Calu3 (cell line): ENCODE measurements around the gene WIPF3. TPM values are rescaled to one million over a fixed set of nuclear protein-coding genes. Genes with fewer than 3 reads are reported as not detected.

Experiments
- BruUV-seq: library from RNA; stranded (reverse); fragments of 400-500 nt; replicated peaks from 2 replicates; lab custom pipeline; 2021; lab: Mats Ljungman, UMichigan
- CTCF ChIA-PET: fragments of 300-600 bp; sonication (Branson Sonifier 250); formaldehyde crosslinking; loops from one replicate; lab custom pipeline; 2022; ENCODE audit warnings: antibody characterized with exemption; lab: Charles Lee
- DNase-seq: peaks from one replicate; pipeline ENCODE4 v3.0.0; 2022
- H3K27ac Mint-ChIP-seq: one replicate; pipeline ENCODE4 v1.8.0; 2022; ENCODE audit warnings: mixed read lengths; ENCODE audit not compliant: unreplicated experiment
- H3K27me3 Mint-ChIP-seq: one replicate; pipeline ENCODE4 v1.8.0; 2022; ENCODE audit warnings: mixed read lengths; ENCODE audit not compliant: unreplicated experiment
- H3K36me3 Mint-ChIP-seq: one replicate; pipeline ENCODE4 v1.8.0; 2022; ENCODE audit warnings: mild to moderate bottlenecking, moderate library complexity, mixed read lengths; ENCODE audit not compliant: insufficient read depth, unreplicated experiment
- H3K4me1 Mint-ChIP-seq: one replicate; pipeline ENCODE4 v1.8.0; 2022; ENCODE audit warnings: mild to moderate bottlenecking, low read depth, mixed read lengths; ENCODE audit not compliant: unreplicated experiment
- H3K4me3 Mint-ChIP-seq: one replicate; pipeline ENCODE4 v1.8.0; 2022; ENCODE audit warnings: mild to moderate bottlenecking, low read depth, moderate library complexity, mixed read lengths; ENCODE audit not compliant: unreplicated experiment
- H3K9me3 Mint-ChIP-seq: one replicate; pipeline ENCODE4 v1.8.0; 2022; ENCODE audit warnings: low read depth, mixed read lengths; ENCODE audit not compliant: unreplicated experiment
- intact Hi-C: fragments of 100-400 bp; cut with micrococcal nuclease; formaldehyde crosslinking; loops from one replicate; pipeline ENCODE4 v1.10.0; 2022; ENCODE audit not compliant: unreplicated experiment
- total RNA-seq: library from RNA; stranded (reverse); gene quantifications from 2 replicates; pipeline ENCODE4 v1.2.3, GENCODE V29; 2022
- TF ChIP-seq, protein P1 (sequence below): fragments of 200-600 bp; IDR thresholded peaks from one replicate; pipeline ENCODE4 v1.8.0; 2022; ENCODE audit warnings: antibody characterized with exemption; ENCODE audit not compliant: unreplicated experiment

Gene WIPF3
- total RNA-seq, 1 experiment from 2014 or later, result 4.9 TPM

DNA sequence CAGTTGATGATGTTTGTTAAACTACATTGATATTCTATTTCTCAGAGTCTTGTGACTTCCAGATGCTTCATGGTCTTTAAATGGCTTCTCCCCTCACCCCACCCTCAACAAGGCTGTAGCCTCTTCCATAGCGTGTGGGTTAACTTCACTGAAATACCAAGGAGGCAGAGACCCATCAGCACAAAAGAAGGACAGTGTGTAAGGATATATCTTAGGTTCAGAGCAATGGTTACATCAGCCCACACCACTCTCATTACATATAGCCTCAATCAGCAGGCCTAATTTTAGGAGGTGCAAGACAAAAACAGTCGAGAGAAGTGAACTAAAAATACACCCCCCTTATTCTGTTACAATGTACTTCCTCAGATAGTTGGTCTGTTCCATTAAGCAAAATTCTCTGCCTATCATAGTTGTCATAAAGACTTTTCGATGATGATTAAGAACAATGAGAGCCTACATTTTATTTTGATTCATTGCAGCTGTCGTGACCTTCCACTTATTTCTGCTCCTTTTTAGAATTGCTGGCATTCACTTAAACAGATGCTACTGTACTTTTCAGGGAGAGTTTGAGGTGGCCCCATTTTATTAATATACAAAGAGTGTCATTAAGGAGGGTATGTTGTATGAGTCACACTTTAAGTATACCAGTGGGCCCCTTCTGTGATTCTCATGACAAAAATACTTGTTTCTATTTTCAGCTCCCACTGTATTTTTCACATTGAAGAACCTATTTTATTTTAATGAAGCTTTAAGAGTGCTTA, 52.1 kb downstream of the WIPF3 start:
- Mint-ChIP-seq H3K27me3 (peaks cover under 1% of the 10 kb centered on the region), H3K9me3 (no peaks in the 10 kb centered on the region), H3K4me1 (no peaks in the 10 kb centered on the region), H3K36me3 (no peaks in the 10 kb centered on the region), H3K27ac (no peak overlapping the region), H3K4me3 (no peak overlapping the region)
- BruUV-seq, result no TSS peak
- CTCF ChIA-PET, result no interaction called here
- DNase-seq, result no peak
- intact Hi-C loops, result no loop called here
- TF ChIP-seq, protein P1, sequence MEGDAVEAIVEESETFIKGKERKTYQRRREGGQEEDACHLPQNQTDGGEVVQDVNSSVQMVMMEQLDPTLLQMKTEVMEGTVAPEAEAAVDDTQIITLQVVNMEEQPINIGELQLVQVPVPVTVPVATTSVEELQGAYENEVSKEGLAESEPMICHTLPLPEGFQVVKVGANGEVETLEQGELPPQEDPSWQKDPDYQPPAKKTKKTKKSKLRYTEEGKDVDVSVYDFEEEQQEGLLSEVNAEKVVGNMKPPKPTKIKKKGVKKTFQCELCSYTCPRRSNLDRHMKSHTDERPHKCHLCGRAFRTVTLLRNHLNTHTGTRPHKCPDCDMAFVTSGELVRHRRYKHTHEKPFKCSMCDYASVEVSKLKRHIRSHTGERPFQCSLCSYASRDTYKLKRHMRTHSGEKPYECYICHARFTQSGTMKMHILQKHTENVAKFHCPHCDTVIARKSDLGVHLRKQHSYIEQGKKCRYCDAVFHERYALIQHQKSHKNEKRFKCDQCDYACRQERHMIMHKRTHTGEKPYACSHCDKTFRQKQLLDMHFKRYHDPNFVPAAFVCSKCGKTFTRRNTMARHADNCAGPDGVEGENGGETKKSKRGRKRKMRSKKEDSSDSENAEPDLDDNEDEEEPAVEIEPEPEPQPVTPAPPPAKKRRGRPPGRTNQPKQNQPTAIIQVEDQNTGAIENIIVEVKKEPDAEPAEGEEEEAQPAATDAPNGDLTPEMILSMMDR, result no peak

GRCh38 chr7:29859104-29859503, 52.8 kb downstream of the WIPF3 start:
- intact Hi-C loops, result no loop called here
- TF ChIP-seq, protein P1, result no peak
- CTCF ChIA-PET, result no interaction called here
- Mint-ChIP-seq H3K27me3 (no peaks in the 10 kb centered on the region), H3K4me3 (no peak overlapping the region), H3K27ac (no peak overlapping the region), H3K36me3 (no peaks in the 10 kb centered on the region), H3K9me3 (no peaks in the 10 kb centered on the region), H3K4me1 (no peaks in the 10 kb centered on the region)
- DNase-seq, result no peak
- BruUV-seq, result no TSS peak

GRCh38 chr7:29859524-29860185, 53.3 kb downstream of the WIPF3 start:
- TF ChIP-seq, protein P1, result no peak
- CTCF ChIA-PET, result no interaction called here
- no peak for DNase-seq
- no peaks in the 10 kb centered on the region for H3K4me1 Mint-ChIP-seq
- no peak overlapping the region for H3K27ac Mint-ChIP-seq
- H3K36me3 Mint-ChIP-seq, result no peaks in the 10 kb centered on the region
- intact Hi-C loops, result no loop called here
- no peaks in the 10 kb centered on the region for H3K9me3 Mint-ChIP-seq
- BruUV-seq, result no TSS peak
- H3K4me3 Mint-ChIP-seq, result no peak overlapping the region
- H3K27me3 Mint-ChIP-seq, result no peaks in the 10 kb centered on the region

- no peak for DNase-seq
- Mint-ChIP-seq H3K4me1 (no peaks in the 10 kb centered on the region), H3K36me3 (no peaks in the 10 kb centered on the region), H3K4me3 (no peak overlapping the region), H3K9me3 (no peaks in the 10 kb centered on the region), H3K27me3 (no peaks in the 10 kb centered on the region), H3K27ac (no peak overlapping the region)
- no TSS peak for BruUV-seq
- TF ChIP-seq, protein P1, result no peak
- intact Hi-C loops, result no loop called here
- CTCF ChIA-PET, result no interaction called here
Measured at GRCh38 chr7:29860186-29860585, 53.9 kb downstream of the WIPF3 start.
